HG03103 (cell line): ENCODE data around the gene EXD2.
"Not testable (repeated sequence)": the region's sequence is repeated elsewhere in the genome, so short reads cannot be mapped to it uniquely, and the experiment has no call there.

ENCODE experiments used
- ATAC-seq: cut with Tn5 transposase; IDR thresholded peaks from one replicate; pipeline ENCODE4 v1.9.1; 2021; ENCODE audit warnings: low read depth; ENCODE audit not compliant: unreplicated experiment

Gene EXD2

GRCh38 chr14:69191340-69192111 is at the start of gene EXD2:
EXD2 (plus strand) TSS chr14:69191498; CDS start chr14:69209471, 17,973 bp downstream.
- peak; percentile 85 for ATAC-seq

GRCh38 chr14:69141550-69141949 is 49.7 kb upstream of the EXD2 start:
- no peak for ATAC-seq

- ATAC-seq, result no peak
These were observed 49.2 kb upstream of the EXD2 start for GRCh38 chr14:69142101-69142500.

- no peak for ATAC-seq
These were observed 41.6 kb upstream of the EXD2 start for GRCh38 chr14:69149461-69150244.

GRCh38 chr14:69151458-69152180 is 39.7 kb upstream of the EXD2 start:
- peak; percentile 42 for ATAC-seq

- ATAC-seq, result no peak
These were observed 39.0 kb upstream of the EXD2 start for GRCh38 chr14:69152181-69152901.

- no peak for ATAC-seq
These were observed 38.5 kb upstream of the EXD2 start, which contains the start of gene DCAF5 for GRCh38 chr14:69152902-69153151. DCAF5 (minus strand) TSS chr14:69153119; CDS start chr14:69152978, 141 bp downstream.

- peak; percentile 86 for ATAC-seq
These were observed 38.0 kb upstream of the EXD2 start for GRCh38 chr14:69153152-69153872.

- ATAC-seq, result no peak
These were observed 37.4 kb upstream of the EXD2 start for GRCh38 chr14:69153873-69154270.

- ATAC-seq, result no peak
These were observed 36.5 kb upstream of the EXD2 start for GRCh38 chr14:69154779-69155178.

GRCh38 chr14:69156224-69156623 is 35.1 kb upstream of the EXD2 start:
- ATAC-seq, result no peak

- no peak for ATAC-seq
These were observed 29.7 kb upstream of the EXD2 start for GRCh38 chr14:69161590-69161989.

GRCh38 chr14:69165787-69166186 is 25.5 kb upstream of the EXD2 start:
- not testable (repeated sequence) for ATAC-seq

GRCh38 chr14:69170839-69171238 is 20.5 kb upstream of the EXD2 start:
- no peak for ATAC-seq

- no peak for ATAC-seq
These were observed 19.7 kb upstream of the EXD2 start for GRCh38 chr14:69171569-69171968.

- ATAC-seq, result no peak
These were observed 16.2 kb upstream of the EXD2 start for GRCh38 chr14:69175130-69175529.

GRCh38 chr14:69181491-69181890 is 9.8 kb upstream of the EXD2 start:
- no peak for ATAC-seq

GRCh38 chr14:69182580-69182979 is 8.7 kb upstream of the EXD2 start:
- ATAC-seq, result not testable (repeated sequence)

- ATAC-seq, result no peak
These were observed 7.6 kb upstream of the EXD2 start for GRCh38 chr14:69183735-69184134.

GRCh38 chr14:69190191-69190590 is 1.1 kb upstream of the EXD2 start:
- ATAC-seq, result no peak
